H9 (cell line): ENCODE data around the gene NRP2. TPM values are rescaled to one million over a fixed set of nuclear protein-coding genes. Genes with fewer than 3 reads are reported as not detected.

Experiments used
- DNase-seq: peaks from one replicate; pipeline ENCODE4 v3.0.0-alpha.2; 2017
- H2AFZ ChIP-seq: one replicate; pipeline ENCODE4 v1.6.1; 2013; ENCODE audit warnings: mild to moderate bottlenecking, low read length, control low read depth, moderate library complexity
- H2AK5ac ChIP-seq: 2 replicates; pipeline ENCODE4 v1.6.1; 2013; ENCODE audit warnings: low read length, control low read depth, mixed read lengths; ENCODE audit not compliant: insufficient read length
- H2BK120ac ChIP-seq: one replicate; pipeline ENCODE4 v1.6.1; 2013; ENCODE audit warnings: low read depth, mild to moderate bottlenecking, low read length, control low read depth, inconsistent platforms; ENCODE audit not compliant: poor library complexity, severe bottlenecking
- H2BK12ac ChIP-seq: 2 replicates; pipeline ENCODE4 v1.6.1; 2013; ENCODE audit warnings: low read length, control low read depth, mixed read lengths, low read depth; ENCODE audit not compliant: insufficient read length
- H2BK15ac ChIP-seq: 2 replicates; pipeline ENCODE4 v1.6.1; 2013; ENCODE audit warnings: low read depth, low read length, control low read depth
- H2BK20ac ChIP-seq: one replicate; pipeline ENCODE4 v1.6.1; 2013; ENCODE audit warnings: low read depth, mild to moderate bottlenecking, low read length, control low read depth, inconsistent platforms; ENCODE audit not compliant: poor library complexity, severe bottlenecking
- H2BK5ac ChIP-seq: 2 replicates; pipeline ENCODE4 v1.6.1; 2013; ENCODE audit warnings: low read length, control low read depth, mixed read lengths; ENCODE audit not compliant: insufficient read length
- H3K14ac ChIP-seq: 2 replicates; pipeline ENCODE4 v1.6.1; 2013; ENCODE audit warnings: low read length, control low read depth; ENCODE audit not compliant: insufficient read depth
- H3K18ac ChIP-seq: 2 replicates; pipeline ENCODE4 v1.6.1; 2013; ENCODE audit warnings: low read depth, mild to moderate bottlenecking, mixed read lengths, low read length, control low read depth; ENCODE audit not compliant: insufficient read length
- H3K23ac ChIP-seq: 2 replicates; pipeline ENCODE4 v1.6.1; 2013; ENCODE audit warnings: low read length, control low read depth, mixed read lengths, low read depth; ENCODE audit not compliant: insufficient read length
- H3K23me2 ChIP-seq: 2 replicates; pipeline ENCODE4 v1.6.1; 2013; ENCODE audit warnings: low read depth, mild to moderate bottlenecking, mixed read lengths, low read length, control low read depth; ENCODE audit not compliant: insufficient read length, poor library complexity, severe bottlenecking
- H3K27ac ChIP-seq: 2 replicates; pipeline ENCODE4 v1.5.1; 2013; ENCODE audit warnings: low read length, control low read depth, mixed read lengths, low read depth; ENCODE audit not compliant: insufficient read length
- H3K27me3 ChIP-seq: 2 replicates; pipeline ENCODE4 v1.6.1; 2013; ENCODE audit warnings: low read length, control low read depth, inconsistent platforms; ENCODE audit not compliant: insufficient read depth
- H3K4ac ChIP-seq: 2 replicates; pipeline ENCODE4 v1.6.1; 2013; ENCODE audit warnings: low read depth, mild to moderate bottlenecking, control low read depth, inconsistent platforms, low read length, moderate library complexity
- H3K4me1 ChIP-seq: 2 replicates; pipeline ENCODE4 v1.6.1; 2013; ENCODE audit warnings: low read length, control low read depth, inconsistent platforms; ENCODE audit not compliant: insufficient read depth
- H3K4me2 ChIP-seq: 2 replicates; pipeline ENCODE4 v1.6.1; 2013; ENCODE audit warnings: low read length, control low read depth, mixed read lengths; ENCODE audit not compliant: insufficient read length, insufficient read depth
- H3K56ac ChIP-seq: 2 replicates; pipeline ENCODE4 v1.6.1; 2013; ENCODE audit warnings: low read depth, mild to moderate bottlenecking, mixed read lengths, low read length, control low read depth; ENCODE audit not compliant: insufficient read length
- H3K79me1 ChIP-seq: 2 replicates; pipeline ENCODE4 v1.6.1; 2013; ENCODE audit warnings: low read depth, mild to moderate bottlenecking, moderate library complexity, low read length, control low read depth, inconsistent platforms; ENCODE audit not compliant: insufficient read depth, poor library complexity, severe bottlenecking
- H3K79me2 ChIP-seq: 2 replicates; pipeline ENCODE4 v1.6.1; 2013; ENCODE audit warnings: low read length, control low read depth, inconsistent platforms; ENCODE audit not compliant: insufficient read depth
- H3K9ac ChIP-seq: 2 replicates; pipeline ENCODE4 v1.6.1; 2013; ENCODE audit warnings: low read length, control low read depth, mixed read lengths; ENCODE audit not compliant: insufficient read length; ENCODE audit errors: extremely low read depth
- H3K9me3 ChIP-seq: one replicate; pipeline ENCODE4 v1.6.1; 2013; ENCODE audit warnings: low read depth, low read length, inconsistent platforms; ENCODE audit not compliant: control insufficient read depth
- H3T11ph ChIP-seq: one replicate; pipeline ENCODE4 v1.6.1; 2013; ENCODE audit warnings: mild to moderate bottlenecking, low read length, control low read depth, inconsistent platforms
- H4K20me1 ChIP-seq: one replicate; pipeline ENCODE4 v1.6.1; 2013; ENCODE audit not compliant: control insufficient read depth, insufficient read length, insufficient read depth
- H4K5ac ChIP-seq: 2 replicates; pipeline ENCODE4 v1.6.1; 2013; ENCODE audit warnings: low read depth, mild to moderate bottlenecking, mixed read lengths, low read length, control low read depth; ENCODE audit not compliant: insufficient read length
- H4K8ac ChIP-seq: replicated peaks from 2 replicates; pipeline ENCODE4 v1.6.1; 2013; ENCODE audit warnings: low read length, control low read depth, mixed read lengths, low read depth; ENCODE audit not compliant: insufficient read length
- H4K91ac ChIP-seq: 2 replicates; pipeline ENCODE4 v1.6.1; 2013; ENCODE audit warnings: low read depth, mild to moderate bottlenecking, moderate library complexity, mixed read lengths, low read length, control low read depth; ENCODE audit not compliant: insufficient read length
- H3K27ac Mint-ChIP-seq, 3 experiments: 2 replicates in 2 of 3; 3 replicates in 1 of 3; pipeline ENCODE4 v1.8.0; 2020 to 2021; ENCODE audit warnings: mixed read lengths in 3 of 3, mild to moderate bottlenecking in 1 of 3, moderate library complexity in 1 of 3
- H3K27me3 Mint-ChIP-seq: 2 replicates; pipeline ENCODE4 v1.8.0; 2021; ENCODE audit warnings: low read depth, mild to moderate bottlenecking, moderate library complexity, mixed read lengths
- H3K36me3 Mint-ChIP-seq, 3 experiments: 2 replicates in 2 of 3; 3 replicates in 1 of 3; pipeline ENCODE4 v1.8.0; 2020 to 2021; ENCODE audit warnings: low read depth in 3 of 3, mixed read lengths in 3 of 3; ENCODE audit not compliant: insufficient read depth in 1 of 3
- H3K4me1 Mint-ChIP-seq, 2 experiments: 2 replicates each; pipeline ENCODE4 v1.8.0; 2020; ENCODE audit warnings: mixed read lengths in 2 of 2
- H3K4me3 Mint-ChIP-seq, 2 experiments: 2 replicates in 1 of 2; 3 replicates in 1 of 2; pipeline ENCODE4 v1.8.0; 2020 to 2021; ENCODE audit warnings: mild to moderate bottlenecking in 2 of 2, mixed read lengths in 2 of 2, moderate library complexity in 1 of 2
- H3K9me3 Mint-ChIP-seq, 2 experiments: 2 replicates in 1 of 2; 3 replicates in 1 of 2; pipeline ENCODE4 v1.8.0; 2020; ENCODE audit warnings: mild to moderate bottlenecking in 2 of 2, mixed read lengths in 2 of 2, moderate library complexity in 1 of 2
- CTCF ChIP-seq: fragments of 200-600 bp; sonication (generic); conservative IDR thresholded peaks from 3 replicates; pipeline ENCODE4 v1.8.0; 2021; ENCODE audit warnings: antibody characterized with exemption, mild to moderate bottlenecking
- WGBS: extraction: QIAGEN DNeasy Blood & Tissue Kit; methylation state at CpG from one replicate; pipeline ENCODE4 v1.1.7; 2013; ENCODE audit warnings: missing lambda C conversion rate, low lambda C conversion rate, mixed read lengths; ENCODE audit not compliant: insufficient read length; ENCODE audit errors: extremely low coverage; 5-methylcytosine and 5-hydroxymethylcytosine counted together
- total RNA-seq: library from RNA; stranded (reverse); gene quantifications from 2 replicates; pipeline ENCODE4 v1.2.1, GENCODE V29; 2021

NRP2 gene
- total RNA-seq, 1 experiment from 2014 or later, result 19.7 TPM

GRCh38 chr2:205683502-205684367 lies 1.4 kb downstream of the NRP2 start:
- H2BK5ac ChIP-seq, result no peak overlapping the region
- no peak overlapping the region for H2AK5ac ChIP-seq
- H3K79me1 ChIP-seq, result no peaks in the 10 kb centered on the region
- H2AFZ ChIP-seq, result no peak overlapping the region
- H2BK120ac ChIP-seq, result no peak overlapping the region
- H3K9me3 ChIP-seq, result no peaks in the 10 kb centered on the region
- peak overlapping the region; percentile 42 for H3K4me2 ChIP-seq
- Mint-ChIP-seq H3K4me1 (peaks cover 69 to 76% of the 10 kb centered on the region in 2 experiments), H3K36me3 (peaks cover 0 to 5% (median 0%) of the 10 kb centered on the region in 3 experiments; a peak in 1 of 7 replicates), H3K9me3 (no peaks in the 10 kb centered on the region; a peak in 1 of 5 replicates), H3K27ac (peak overlapping the region in 1 of 3 experiments; percentile 74; a peak in 1 of 7 replicates), H3K27me3 (peaks cover 67% of the 10 kb centered on the region), H3K4me3 (peak overlapping the region; percentile 74 to 92)
- no peak overlapping the region for H3K9ac ChIP-seq
- no CpG with 5 or more reads among the region's 10 CpGs for WGBS
- no peak overlapping the region for H3T11ph ChIP-seq
- H3K23me2 ChIP-seq, result peaks cover 40% of the 10 kb centered on the region
- no peak overlapping the region for H3K23ac ChIP-seq
- H3K14ac ChIP-seq, result no peak overlapping the region
- peaks cover 2% of the 10 kb centered on the region; the same call in 1 of the 2 replicates for H3K4me1 ChIP-seq
- no peak overlapping the region for H4K8ac ChIP-seq
- no peak overlapping the region for H4K91ac ChIP-seq
- no peak for DNase-seq
- H3K79me2 ChIP-seq, result peaks cover 2% of the 10 kb centered on the region; the same call in 1 of the 2 replicates
- H2BK15ac ChIP-seq, result no peak overlapping the region
- TF ChIP-seq CTCF, result no peak
- no peak overlapping the region for H3K27ac ChIP-seq
- no peak overlapping the region for H3K18ac ChIP-seq
- H2BK20ac ChIP-seq, result no peak overlapping the region
- no peak overlapping the region for H3K56ac ChIP-seq
- no peak overlapping the region for H2BK12ac ChIP-seq
- H4K20me1 ChIP-seq, result no peaks in the 10 kb centered on the region
- H4K5ac ChIP-seq, result no peak overlapping the region
- H3K4ac ChIP-seq, result no peak overlapping the region
- peaks cover 26% of the 10 kb centered on the region; the same call in 1 of the 2 replicates for H3K27me3 ChIP-seq
